OCI-LY1 (cell line): ENCODE data around the gene NOTCH1.

Experiments used
- CTCF ChIP-seq: fragments of 200-600 bp; sonication (generic), shearing (Covaris generic); IDR thresholded peaks from 2 replicates; pipeline ENCODE4 v1.5.1; 2017; ENCODE audit warnings: mild to moderate bottlenecking, antibody characterized with exemption, low read length, moderate library complexity, mixed read lengths
- EZH2 ChIP-seq: fragments of 200-600 bp; sonication (generic), shearing (Covaris generic); IDR thresholded peaks from 2 replicates; pipeline ENCODE4 v1.8.0; 2017; ENCODE audit warnings: borderline replicate concordance, mixed run types, mild to moderate bottlenecking, antibody characterized with exemption, low read length, moderate library complexity, mixed read lengths

- no peak for TF ChIP-seq EZH2
- TF ChIP-seq CTCF = no peak
Measured at GRCh38 chr9:136543830-136544547, 1.9 kb downstream of the NOTCH1 start.
